CD4-positive, alpha-beta T cell (primary cell): ENCODE results near the gene SHC4. TPM values are rescaled to one million over a fixed set of nuclear protein-coding genes. Genes with fewer than 3 reads are reported as not detected.

Experiments
- ATAC-seq: fragments of 200-7000 bp; cut with Tn5 transposase; one replicate; pipeline ENCODE4 v1.10.0; 2022; ENCODE audit warnings: mild to moderate bottlenecking; ENCODE audit not compliant: poor library complexity
- CTCF ChIA-PET: fragments of 350-600 bp; sonication (Branson Sonifier 250); formaldehyde crosslinking; loops from one replicate; lab custom pipeline; 2021; ENCODE audit warnings: antibody characterized with exemption, inconsistent platforms; lab: Charles Lee
- POLR2A ChIA-PET: fragments of 350-600 bp; sonication (Branson Sonifier 250); formaldehyde crosslinking; loops from one replicate; lab custom pipeline; 2021; ENCODE audit warnings: antibody characterized with exemption, inconsistent platforms; lab: Charles Lee
- DNase-seq, 14 experiments: peaks; one replicate each; pipeline ENCODE4 v3.0.0-alpha.2; 2013 to 2020; ENCODE audit warnings: mixed read lengths in 2 of 14
- H3K27ac ChIP-seq, 2 donors: one replicate each; pipeline versions ENCODE4 v1.5.1 to v1.7.0; 2013; ENCODE audit warnings: low read length in 2 of 2, low read depth in 1 of 2, mild to moderate bottlenecking in 1 of 2
- H3K27me3 ChIP-seq, 2 experiments: 1 replicate in 1 of 2; 2 replicates in 1 of 2; pipeline versions ENCODE4 v1.6.1 to v1.7.0; 2013; ENCODE audit warnings: low read length in 2 of 2, control low read depth in 1 of 2, mild to moderate bottlenecking in 1 of 2, moderate library complexity in 1 of 2; ENCODE audit not compliant: insufficient read depth in 2 of 2, control insufficient read depth in 1 of 2
- H3K36me3 ChIP-seq: one replicate; pipeline ENCODE4 v1.6.1; 2013; ENCODE audit warnings: low read length, control low read depth; ENCODE audit not compliant: insufficient read depth
- H3K4me1 ChIP-seq: one replicate; pipeline ENCODE4 v1.6.1; 2013; ENCODE audit warnings: low read length, control low read depth; ENCODE audit not compliant: insufficient read depth
- H3K4me3 ChIP-seq: one replicate; pipeline ENCODE4 v1.5.1; 2013; ENCODE audit warnings: mild to moderate bottlenecking, low read length, moderate library complexity
- H3K9me3 ChIP-seq, 2 experiments: 1 replicate in 1 of 2; 2 replicates in 1 of 2; pipeline versions ENCODE4 v1.6.1 to v1.7.0; 2013; ENCODE audit warnings: low read length in 2 of 2, mild to moderate bottlenecking in 2 of 2, control low read depth in 1 of 2, moderate library complexity in 1 of 2; ENCODE audit not compliant: control insufficient read depth in 1 of 2, insufficient read depth in 1 of 2
- H3K27ac Mint-ChIP-seq: one replicate; pipeline ENCODE4 v1.8.0; 2020; ENCODE audit warnings: mixed read lengths
- H3K27me3 Mint-ChIP-seq: one replicate; pipeline ENCODE4 v1.8.0; 2021; ENCODE audit warnings: mixed read lengths
- H3K36me3 Mint-ChIP-seq: one replicate; pipeline ENCODE4 v1.8.0; 2021; ENCODE audit warnings: low read depth, mixed read lengths
- H3K4me1 Mint-ChIP-seq: one replicate; pipeline ENCODE4 v1.8.0; 2021; ENCODE audit warnings: low read depth, mixed read lengths
- H3K4me3 Mint-ChIP-seq: one replicate; pipeline ENCODE4 v1.8.0; 2020; ENCODE audit warnings: mild to moderate bottlenecking, mixed read lengths
- H3K9me3 Mint-ChIP-seq: one replicate; pipeline ENCODE4 v1.8.0; 2020; ENCODE audit warnings: mixed read lengths
- CTCF ChIP-seq: fragments of 200-600 bp; IDR thresholded peaks from one replicate; pipeline ENCODE4 v1.8.0; 2022; ENCODE audit warnings: antibody characterized with exemption, mild to moderate bottlenecking
- intact Hi-C, 2 experiments: fragments of 100-400 bp; cut with DNase I in 1 of 2; cut with micrococcal nuclease in 1 of 2; formaldehyde crosslinking; loops; one replicate each; pipeline versions ENCODE4 v1.15.1 to v1.9.0; 2023 to 2025; cut with DNase I, micrococcal nuclease
- total RNA-seq, 174 experiments: library from RNA in 2 of 174; stranded (reverse) in 2 of 174; gene quantifications; one replicate each; pipeline ENCODE4 v1.2.3 and lab custom pipeline; 2021 to 2026

Gene SHC4
- total RNA-seq, 2 experiments from 2014 or later = not detected

GRCh38 chr15:48890375-48890972 is 73.2 kb downstream of the SHC4 start:
- DNase-seq (no peak), ATAC-seq (no peak)
- H3K9me3 Mint-ChIP-seq = no peaks in the 10 kb centered on the region
- no peak overlapping the region for H3K4me3 Mint-ChIP-seq
- H3K4me3 ChIP-seq = no peak overlapping the region
- H3K27ac Mint-ChIP-seq = no peak overlapping the region
- no peaks in the 10 kb centered on the region for H3K36me3 ChIP-seq
- H3K27me3 Mint-ChIP-seq = peaks cover 40% of the 10 kb centered on the region
- no peaks in the 10 kb centered on the region for H3K4me1 Mint-ChIP-seq
- H3K36me3 Mint-ChIP-seq = no peaks in the 10 kb centered on the region
- H3K27ac ChIP-seq = no peak overlapping the region
- no peak for TF ChIP-seq CTCF
- no peaks in the 10 kb centered on the region for H3K4me1 ChIP-seq
- ChIA-PET CTCF (interaction anchor here (1.4 kb wide), 1 partner anchor 29 kb away, joined by 4 read pairs; no protein-coding TSS in a partner anchor), POLR2A (no interaction called here)
- peaks cover 0 to 4% of the 10 kb centered on the region in 2 experiments for H3K27me3 ChIP-seq
- intact Hi-C loops = no loop called here
- no peaks in the 10 kb centered on the region for H3K9me3 ChIP-seq

- ATAC-seq = no peak
- Mint-ChIP-seq H3K27me3 (peaks cover 42% of the 10 kb centered on the region), H3K36me3 (no peaks in the 10 kb centered on the region), H3K27ac (no peak overlapping the region), H3K4me3 (no peak overlapping the region), H3K9me3 (no peaks in the 10 kb centered on the region), H3K4me1 (no peaks in the 10 kb centered on the region)
- no peak for TF ChIP-seq CTCF
- intact Hi-C loops = no loop called here
- POLR2A ChIA-PET = no interaction called here
- peaks cover 0 to 4% of the 10 kb centered on the region in 2 experiments for H3K27me3 ChIP-seq
- H3K4me1 ChIP-seq = no peaks in the 10 kb centered on the region
- no peaks in the 10 kb centered on the region for H3K9me3 ChIP-seq
- DNase-seq = no peak
- CTCF ChIA-PET = no interaction called here
- no peak overlapping the region for H3K4me3 ChIP-seq
- no peak overlapping the region for H3K27ac ChIP-seq
- no peaks in the 10 kb centered on the region for H3K36me3 ChIP-seq
Observed at GRCh38 chr15:48889925-48890324, 73.8 kb downstream of the SHC4 start.

- POLR2A ChIA-PET = interaction anchor here (1.4 kb wide), 1 partner anchor 11 kb away, joined by 4 read pairs; the partner anchor contains the start of gene EID1
- DNase-seq (no peak), ATAC-seq (no peak)
- no peaks in the 10 kb centered on the region for H3K36me3 ChIP-seq
- no peak overlapping the region for H3K4me3 ChIP-seq
- no peaks in the 10 kb centered on the region for H3K4me1 Mint-ChIP-seq
- TF ChIP-seq CTCF = no peak
- no peaks in the 10 kb centered on the region for H3K36me3 Mint-ChIP-seq
- no peaks in the 10 kb centered on the region for H3K9me3 Mint-ChIP-seq
- peaks cover 41% of the 10 kb centered on the region for H3K27me3 Mint-ChIP-seq
- H3K4me3 Mint-ChIP-seq = no peak overlapping the region
- H3K27me3 ChIP-seq = peaks cover 0 to 4% of the 10 kb centered on the region in 2 experiments
- no peak overlapping the region for H3K27ac Mint-ChIP-seq
- no peaks in the 10 kb centered on the region for H3K9me3 ChIP-seq
- no peak overlapping the region for H3K27ac ChIP-seq
- no peaks in the 10 kb centered on the region for H3K4me1 ChIP-seq
- CTCF ChIA-PET = interaction anchor here (0.7 kb wide), 1 partner anchor 69 kb away, joined by 3 read pairs; no protein-coding TSS in a partner anchor
- intact Hi-C loops = no loop called here
Observed at GRCh38 chr15:48888836-48889235, 74.9 kb downstream of the SHC4 start.
